NCI-H526 (cell line): ENCODE measurements around the gene RUNX1.

Experiments used
- DNase-seq, 2 experiments: peaks; one replicate each; lab custom pipeline; 2025; lab: John Stamatoyannopoulos, UW

Gene RUNX1

DNA sequence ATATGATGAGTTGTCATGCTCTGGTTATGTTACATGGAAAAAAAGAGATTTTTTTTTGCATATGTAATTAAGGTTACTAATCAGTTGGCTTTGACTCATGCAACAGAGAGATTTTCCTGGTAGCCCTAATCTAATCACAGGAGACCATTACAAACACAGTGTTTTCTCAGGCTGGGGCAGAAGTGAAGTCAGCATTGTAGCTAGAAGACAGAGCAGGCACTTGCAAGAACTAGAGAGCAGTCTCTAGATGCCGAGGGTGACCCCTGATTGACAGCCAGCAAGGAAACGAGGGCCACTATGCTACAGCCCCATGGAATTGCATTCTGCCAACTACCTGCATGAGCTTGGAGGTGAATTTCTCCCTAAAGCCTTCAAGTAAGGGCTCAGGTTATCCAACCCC, 151.3 kb downstream of the RUNX1 start:
- no peak for DNase-seq

DNA sequence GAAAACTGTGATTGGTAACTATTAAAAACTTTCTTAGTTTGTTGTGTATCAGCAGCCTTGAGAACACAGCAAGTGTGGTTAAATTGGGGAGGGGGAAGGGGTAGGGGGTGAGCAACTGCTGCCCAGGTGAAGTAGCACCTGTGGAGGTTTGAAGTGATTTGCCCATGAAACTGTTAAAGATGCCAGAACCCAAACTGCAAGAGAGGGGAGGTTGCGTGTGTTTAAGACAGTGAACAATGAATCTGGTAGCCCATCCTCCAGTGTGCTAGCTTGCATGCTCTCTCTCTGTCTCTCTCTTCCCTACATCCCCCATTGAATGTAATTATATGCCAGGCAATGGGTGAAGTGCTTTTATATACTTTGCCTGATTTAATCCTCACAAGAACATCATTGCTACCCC, 154.7 kb downstream of the RUNX1 start:
- no peak for DNase-seq

DNA sequence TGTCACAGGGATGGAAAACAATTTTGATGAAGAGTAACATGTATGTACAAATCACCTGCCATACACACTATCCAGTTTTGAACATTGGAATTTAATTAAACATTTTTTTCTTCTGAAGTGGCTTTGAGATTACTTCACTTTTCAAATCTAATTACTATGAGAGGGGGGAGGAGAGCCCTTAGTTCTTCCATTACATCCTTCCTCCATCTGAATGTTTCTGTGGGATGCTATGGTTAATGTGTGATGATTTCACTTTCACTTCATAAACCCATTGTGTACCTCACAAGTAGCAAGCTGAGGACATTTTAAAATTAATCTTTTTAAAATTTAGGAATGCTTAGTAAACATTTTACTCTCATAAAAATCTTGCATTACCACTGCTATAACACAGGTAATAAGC, 156.9 kb downstream of the RUNX1 start:
- DNase-seq: no peak

- DNase-seq: no peak
These were observed 157.5 kb downstream of the RUNX1 start for GRCh38 chr21:34891613-34891943.

GRCh38 chr21:34890724-34891612, 158.1 kb downstream of the RUNX1 start:
- DNase-seq: peak in 1 of 2 experiments; percentile 53

DNA sequence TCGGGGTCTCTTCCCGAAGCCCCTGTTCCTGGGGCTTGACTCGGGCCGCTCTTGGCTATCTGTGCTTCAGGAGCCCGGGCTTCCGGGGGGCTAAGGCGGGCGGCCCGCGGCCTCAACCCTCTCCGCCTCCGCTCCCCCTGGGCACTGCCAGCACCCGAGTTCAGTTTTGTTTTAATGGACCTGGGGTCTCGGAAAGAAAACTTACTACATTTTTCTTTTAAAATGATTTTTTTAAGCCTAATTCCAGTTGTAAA, 158.7 kb downstream of the RUNX1 start:
- no peak for DNase-seq

DNA sequence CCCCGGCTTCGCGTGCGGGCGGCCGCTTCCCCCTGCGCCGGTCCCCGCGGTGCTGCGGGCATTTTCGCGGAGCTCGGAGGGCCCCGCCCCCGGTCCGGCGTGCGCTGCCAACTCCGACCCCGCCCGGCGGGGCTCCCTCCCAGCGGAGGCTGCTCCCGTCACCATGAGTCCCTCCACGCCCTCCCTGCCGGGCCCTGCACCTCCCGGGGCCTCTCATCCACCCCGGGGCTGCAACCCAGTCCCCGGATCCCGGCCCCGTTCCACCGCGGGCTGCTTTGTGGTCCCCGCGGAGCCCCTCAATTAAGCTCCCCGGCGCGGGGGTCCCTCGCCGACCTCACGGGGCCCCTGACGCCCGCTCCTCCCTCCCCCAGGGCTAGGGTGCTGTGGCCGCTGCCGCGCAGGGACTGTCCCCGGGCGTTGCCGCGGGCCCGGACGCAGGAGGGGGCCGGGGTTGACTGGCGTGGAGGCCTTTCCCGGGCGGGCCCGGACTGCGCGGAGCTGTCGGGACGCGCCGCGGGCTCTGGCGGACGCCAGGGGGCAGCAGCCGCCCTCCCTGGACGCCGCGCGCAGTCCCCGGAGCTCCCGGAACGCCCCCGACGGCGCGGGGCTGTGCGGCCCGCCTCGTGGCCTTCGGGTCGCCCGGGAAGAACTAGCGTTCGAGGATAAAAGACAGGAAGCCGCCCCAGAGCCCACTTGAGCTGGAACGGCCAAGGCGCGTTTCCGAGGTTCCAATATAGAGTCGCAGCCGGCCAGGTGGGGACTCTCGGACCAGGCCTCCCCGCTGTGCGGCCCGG, 159.2 kb downstream of the RUNX1 start:
- DNase-seq: peak; percentile 69 to 92

GRCh38 chr21:34889320-34889675, 159.8 kb downstream of the RUNX1 start:
- peak; percentile 30 to 91 for DNase-seq

GRCh38 chr21:34888569-34889319, 160.4 kb downstream of the RUNX1 start:
- peak; percentile 83 to 98 for DNase-seq

DNA sequence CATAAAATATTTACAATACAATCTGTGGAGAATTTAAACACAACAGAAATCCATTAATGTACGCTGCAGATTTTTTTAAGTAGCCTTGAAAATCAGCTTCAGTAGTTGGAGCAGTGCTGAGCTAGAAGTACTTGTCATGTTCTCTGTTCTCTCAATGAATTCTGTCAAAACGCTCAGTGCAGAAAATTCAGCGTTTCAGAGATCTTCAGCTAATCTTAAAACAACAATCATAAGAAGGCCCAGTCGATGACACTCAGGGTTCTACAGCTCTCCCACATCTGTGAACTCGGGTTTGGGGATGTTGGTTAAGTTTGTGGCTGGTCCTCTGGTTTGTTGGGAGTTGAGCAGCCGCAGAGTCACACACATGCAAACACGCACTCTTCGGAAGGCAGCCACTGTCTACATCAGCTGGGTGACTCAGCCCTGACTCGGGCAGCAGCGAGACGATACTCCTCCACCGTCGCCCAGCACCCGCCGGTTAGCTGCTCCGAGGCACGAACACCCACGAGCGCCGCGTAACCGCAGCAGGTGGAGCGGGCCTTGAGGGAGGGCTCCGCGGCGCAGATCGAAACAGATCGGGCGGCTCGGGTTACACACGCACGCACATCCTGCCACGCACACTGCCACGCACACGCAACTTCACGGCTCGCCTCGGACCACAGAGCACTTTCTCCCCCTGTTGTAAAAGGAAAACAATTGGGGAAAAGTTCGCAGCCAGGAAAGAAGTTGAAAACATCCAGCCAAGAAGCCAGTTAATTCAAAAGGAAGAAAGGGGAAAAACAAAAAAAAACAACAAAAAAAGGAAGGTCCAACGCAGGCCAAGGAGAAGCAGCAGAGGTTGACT, 161.2 kb downstream of the RUNX1 start:
- peak; percentile 45 to 90 for DNase-seq

DNA sequence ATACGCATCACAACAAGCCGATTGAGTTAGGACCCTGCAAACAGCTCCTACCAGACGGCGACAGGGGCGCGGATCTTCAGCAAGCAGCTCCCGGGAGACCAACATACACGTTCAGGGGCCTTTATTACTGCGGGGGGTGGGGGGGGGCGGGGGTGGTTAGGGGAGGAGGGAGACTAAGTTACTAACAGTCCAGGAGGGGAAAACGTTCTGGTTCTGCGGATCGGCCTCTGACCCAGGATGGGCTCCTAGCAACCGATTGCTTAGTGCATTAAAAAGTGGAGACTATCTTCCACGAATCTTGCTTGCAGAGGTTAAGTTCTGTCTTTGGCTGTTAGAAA, 162.0 kb downstream of the RUNX1 start:
- peak in 1 of 2 experiments; percentile 57 for DNase-seq

- DNase-seq: peak in 1 of 2 experiments; percentile 73
These were observed 162.6 kb downstream of the RUNX1 start for GRCh38 chr21:34886240-34887104.

DNA sequence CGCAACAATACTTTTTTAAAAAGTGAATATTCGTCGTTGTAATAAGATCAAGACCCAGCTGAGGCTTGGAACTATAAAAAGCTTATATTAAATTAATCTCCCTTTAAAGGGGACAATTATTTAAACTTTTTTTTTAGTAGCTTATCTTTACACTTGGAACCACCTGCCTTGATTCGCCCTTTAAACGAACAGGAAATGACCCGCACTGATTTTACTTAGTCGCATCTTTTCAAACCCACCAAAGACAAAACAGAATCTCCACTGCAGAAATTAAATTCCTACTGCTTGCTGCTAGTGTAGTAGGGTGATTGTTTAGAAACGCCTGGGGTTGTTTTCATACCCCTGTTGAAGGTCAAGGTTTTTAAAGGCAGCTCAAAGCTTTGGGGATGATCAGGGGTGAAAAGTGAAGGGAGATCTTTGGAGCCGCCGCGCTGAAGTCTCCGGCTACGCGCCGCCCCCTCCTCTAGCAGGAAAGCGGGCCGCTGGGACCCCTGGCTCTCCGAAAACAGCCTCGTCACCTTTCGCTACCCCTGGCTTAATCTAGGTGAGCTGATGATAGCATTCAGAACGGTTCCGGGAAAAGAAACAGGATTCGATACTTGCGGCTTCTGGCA, 163.4 kb downstream of the RUNX1 start:
- peak in 1 of 2 experiments; percentile 44 for DNase-seq

- no peak for DNase-seq
These were observed 164.0 kb downstream of the RUNX1 start for GRCh38 chr21:34885125-34885524.

GRCh38 chr21:34884346-34884929, 164.7 kb downstream of the RUNX1 start:
- no peak for DNase-seq

GRCh38 chr21:34883491-34884271, 165.4 kb downstream of the RUNX1 start:
- no peak for DNase-seq

GRCh38 chr21:34882719-34883131, 166.4 kb downstream of the RUNX1 start:
- no peak for DNase-seq

DNA sequence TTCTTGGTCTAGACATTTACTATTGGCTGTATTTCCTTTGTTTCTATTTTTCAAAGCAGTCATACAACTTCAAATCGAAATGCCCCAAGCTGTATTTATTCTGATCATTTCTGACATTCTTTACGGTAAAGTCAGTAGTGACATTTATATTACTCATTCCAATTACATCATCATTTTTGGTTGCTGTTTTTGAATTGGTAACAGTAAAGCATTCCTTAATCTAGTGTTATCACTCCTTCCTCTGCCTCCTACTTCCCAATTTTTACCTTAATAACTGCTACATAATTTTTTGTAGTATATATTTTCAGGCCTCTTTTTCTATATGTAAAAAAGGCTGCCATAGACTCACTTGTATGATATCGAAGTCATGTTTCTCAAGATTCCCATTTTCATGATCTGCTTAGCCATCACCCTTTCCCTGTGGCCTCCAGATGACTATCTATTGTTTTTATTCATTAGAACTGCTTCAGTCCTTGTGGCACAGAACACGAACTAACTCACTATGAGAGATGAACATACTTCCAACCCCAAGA, 167.2 kb downstream of the RUNX1 start:
- no peak for DNase-seq

DNA sequence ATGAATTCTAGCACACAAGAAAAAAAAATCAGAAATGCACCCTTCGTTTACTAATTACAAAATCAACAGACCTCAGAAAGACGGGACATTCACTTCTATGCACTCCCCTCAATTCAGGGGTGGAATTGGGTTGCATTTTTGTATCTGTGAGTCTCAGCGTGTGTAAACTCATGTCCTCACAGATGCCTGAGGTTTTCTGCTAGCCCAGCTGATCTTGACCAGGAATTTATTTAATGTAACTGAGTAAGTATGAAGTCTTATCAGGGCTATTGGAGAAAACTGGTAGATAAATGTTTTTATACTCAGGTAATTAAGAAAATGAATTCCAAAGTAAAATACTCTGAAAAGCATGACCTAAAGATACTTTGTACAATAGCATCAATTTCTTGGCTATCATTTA, 167.7 kb downstream of the RUNX1 start:
- no peak for DNase-seq
